ENCODE results near the gene OR13H1. TPM values are rescaled to one million over a fixed set of nuclear protein-coding genes. Genes with fewer than 3 reads are reported as not detected.
"Not testable (repeated sequence)": the region's sequence is repeated elsewhere in the genome, so short reads cannot be mapped to it uniquely, and the experiment has no call there.

Gene OR13H1
- total and polyA plus RNA-seq, 2 of the 4 experiments (the other 2 are of a cell fraction): not detected

DNA sequence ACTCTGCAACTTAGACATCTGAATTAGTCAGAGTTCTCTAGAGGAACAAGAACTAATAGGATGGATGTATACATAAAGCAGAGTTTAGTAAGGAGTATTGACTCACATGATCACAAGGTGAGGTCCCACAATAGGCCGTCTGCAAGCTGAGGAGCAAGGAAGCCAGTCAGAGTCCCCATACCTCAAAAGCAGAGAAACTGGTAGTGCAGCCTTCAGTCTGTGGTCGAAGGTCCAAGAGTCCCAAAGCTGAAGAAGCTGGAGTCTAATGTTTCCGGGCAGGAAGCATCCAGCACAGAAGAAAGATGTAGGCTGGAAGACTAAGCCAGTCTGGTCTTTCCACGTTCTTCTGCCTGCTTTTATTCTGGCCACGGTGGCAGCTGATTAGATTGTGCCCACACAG is 42.3 kb upstream of the OR13H1 start:
- POLR2A ChIA-PET (ENCODE audit: unreplicated experiment); in situ Hi-C loops (cut with MboI; ENCODE audit: low sequenced_read_pairs); DNase-seq: not testable (repeated sequence)

More for the DNA sequence above, 42.3 kb upstream of the OR13H1 start:
- H2BK15ac ChIP-seq (ENCODE audit: low read depth, low read length); dilution Hi-C loops (cut with HindIII; ENCODE audit: low sequenced_read_pairs, unreplicated experiment); H2AK9ac ChIP-seq (replicated peaks; ENCODE audit: low read depth, low read length, poor library complexity); H3K4ac ChIP-seq (ENCODE audit: low read depth, low read length); H3K9ac ChIP-seq (ENCODE audit: low read depth, low read length); BruUV-seq (replicated peaks); H3K4me1 ChIP-seq (ENCODE audit: control insufficient read depth, insufficient read depth, low read length); H3K9me3 ChIP-seq (ENCODE audit: control insufficient read depth, insufficient read depth, low read length); H3K27ac ChIP-seq (ENCODE audit: insufficient read depth, low read length); H3K14ac ChIP-seq (replicated peaks; ENCODE audit: low read depth, low read length); H4K20me1 ChIP-seq (ENCODE audit: insufficient read depth, low read length); H2AFZ ChIP-seq (replicated peaks; ENCODE audit: low read length, poor library complexity); H2BK20ac ChIP-seq (ENCODE audit: low read depth, low read length); ATAC-seq (ENCODE audit: low read depth); H4K91ac ChIP-seq (ENCODE audit: insufficient read depth, low read depth, low read length); H3K79me1 ChIP-seq (ENCODE audit: low read depth in 1 of 2, low read length in 2 of 2); H2BK120ac ChIP-seq (ENCODE audit: low read depth, low read length); H3K36me3 ChIP-seq (ENCODE audit: control insufficient read depth, insufficient read depth, low read length); H4K5ac ChIP-seq (ENCODE audit: low read depth, low read length); H2AK5ac ChIP-seq (ENCODE audit: low read depth, low read length); H3K9me1 ChIP-seq (ENCODE audit: insufficient read depth, low read length); H3K56ac ChIP-seq (ENCODE audit: extremely low read depth, insufficient read depth, low read length); intact Hi-C loops (cut with micrococcal nuclease); H3K4me2 ChIP-seq (ENCODE audit: low read depth, low read length); H3K27me3 ChIP-seq (ENCODE audit: control insufficient read depth, insufficient read depth, low read length); H3K23ac ChIP-seq (ENCODE audit: low read depth, low read length); H4K8ac ChIP-seq (ENCODE audit: low read depth in 2 of 2, low read length in 2 of 2); H3K4me3 ChIP-seq (ENCODE audit: insufficient read depth, low read depth, low read length); H2BK5ac ChIP-seq (ENCODE audit: low read depth, low read length, poor library complexity, severe bottlenecking); H3K18ac ChIP-seq (ENCODE audit: low read depth, low read length): not testable (repeated sequence)
- 56% methylated on average over 2 of the region's 5 CpGs; no CpG with 5 or more reads in 1 of the 2 experiments for WGBS, 2 experiments (ENCODE audit: extremely low coverage in 2 of 2, insufficient read length in 1 of 2)
- CTCF ChIA-PET: interaction anchor here (1.1 kb wide), 1 partner anchor 12 kb away, joined by 3 read pairs; no protein-coding TSS in a partner anchor
